HepG2 (cell line): ENCODE results near the gene ALKBH2. TPM values are rescaled to one million over a fixed set of nuclear protein-coding genes. Genes with fewer than 3 reads are reported as not detected.

Source experiments
- ATAC-seq: fragments of 200-7000 bp; cut with Tn5 transposase; 3 replicates; pipeline ENCODE4 v1.9.1; 2020; ENCODE audit warnings: mild to moderate bottlenecking, moderate library complexity
- BruUV-seq: library from RNA; stranded (reverse); fragments of 400-500 nt; replicated peaks from 2 replicates; lab custom pipeline; 2021; lab: Mats Ljungman, UMichigan
- CTCF ChIA-PET: fragments of 300-600 bp; formaldehyde crosslinking; extraction: SDS; loops from one replicate; lab custom pipeline; 2021; ENCODE audit warnings: low total read pairs, inconsistent platforms, low intra/inter-chr PET ratio; lab: Yijun Ruan, JAX
- POLR2A ChIA-PET: fragments of 350-600 bp; sonication (Branson Sonifier 250); formaldehyde crosslinking; loops from one replicate; lab custom pipeline; 2020; ENCODE audit warnings: antibody characterized with exemption, inconsistent platforms; lab: Yijun Ruan, JAX
- DNase-seq: peaks from one replicate; pipeline ENCODE4 v3.0.0-alpha.2; 2015; ENCODE audit warnings: low spot score
- FAIRE-seq: peaks from 3 replicates; lab custom pipeline; 2011; peaks lifted over from hg19 to GRCh38; lab: Jason Lieb, UNC
- H2AFZ ChIP-seq: one replicate; pipeline ENCODE4 v1.6.1; 2011; ENCODE audit warnings: low read length, inconsistent platforms
- H3K27ac ChIP-seq: fragments of 300-600 bp; 3 replicates; pipeline ENCODE4 v1.8.0; 2011; ENCODE audit warnings: mixed run types, mild to moderate bottlenecking, mixed read lengths, low read length, inconsistent platforms; ENCODE audit not compliant: insufficient read depth; ENCODE audit errors: extremely low read length
- H3K27me3 ChIP-seq, 2 experiments: fragments of 200-600 bp in 1 of 2; 2 replicates in 1 of 2; 3 replicates in 1 of 2; pipeline versions ENCODE4 v1.6.0 to v1.8.0; 2011; ENCODE audit warnings: low read length in 2 of 2, mild to moderate bottlenecking in 2 of 2, moderate library complexity in 2 of 2, inconsistent platforms in 1 of 2; ENCODE audit not compliant: insufficient read depth in 2 of 2, control insufficient read depth in 1 of 2
- H3K36me3 ChIP-seq, 2 experiments: fragments of 200-600 bp in 1 of 2; replicated peaks in 1 of 2; 2 replicates in 1 of 2; 3 replicates in 1 of 2; pipeline versions ENCODE4 v1.5.1 to v1.8.0; 2011; ENCODE audit warnings: low read length in 2 of 2, inconsistent platforms in 1 of 2; ENCODE audit not compliant: insufficient read depth in 2 of 2, control insufficient read depth in 1 of 2
- H3K4me1 ChIP-seq: 2 replicates; pipeline ENCODE4 v1.5.1; 2012; ENCODE audit warnings: low read length, inconsistent platforms; ENCODE audit not compliant: insufficient read depth
- H3K4me2 ChIP-seq: 2 replicates; pipeline ENCODE4 v1.6.0; 2011; ENCODE audit warnings: low read depth, low read length, inconsistent platforms
- H3K4me3 ChIP-seq, 3 experiments: fragments of 200-600 bp in 1 of 3; sonication (generic), shearing (Covaris generic) in 1 of 3; replicated peaks in 1 of 3; 2 replicates each; pipeline ENCODE4 v1.5.1; 2011 to 2016; ENCODE audit warnings: low read length in 3 of 3, inconsistent platforms in 2 of 3, low read depth in 2 of 3, mild to moderate bottlenecking in 2 of 3, control low read depth in 1 of 3, mixed read lengths in 1 of 3; ENCODE audit not compliant: insufficient read depth in 1 of 3
- H3K79me2 ChIP-seq: one replicate; pipeline ENCODE4 v1.6.1; 2011; ENCODE audit warnings: low read length, inconsistent platforms; ENCODE audit not compliant: insufficient read depth
- H3K9ac ChIP-seq: 2 replicates; pipeline ENCODE4 v1.6.0; 2011; ENCODE audit warnings: mild to moderate bottlenecking, low read depth, low read length, inconsistent platforms; ENCODE audit not compliant: insufficient read depth
- H3K9me3 ChIP-seq: 2 replicates; pipeline ENCODE4 v1.5.1; 2012; ENCODE audit warnings: mild to moderate bottlenecking, low read length
- H4K20me1 ChIP-seq: 2 replicates; pipeline ENCODE4 v1.6.0; 2011; ENCODE audit warnings: inconsistent platforms, mild to moderate bottlenecking, low read length, moderate library complexity; ENCODE audit not compliant: insufficient read depth
- CREBL2 ChIP-seq: sonication (generic); formaldehyde crosslinking; IDR thresholded peaks from 2 replicates; pipeline ENCODE4 v1.8.1; 2023; ENCODE audit warnings: missing genetic modification reagents, mild to moderate bottlenecking, borderline replicate concordance
- FOXK2 ChIP-seq: fragments of 450-650 bp; IDR thresholded peaks from 2 replicates; pipeline ENCODE4 v1.6.1; 2016
- HDAC1 ChIP-seq: sonication (generic); formaldehyde crosslinking; IDR thresholded peaks from 2 replicates; pipeline ENCODE4 v1.5.1; 2020; ENCODE audit warnings: mild to moderate bottlenecking, missing genetic modification reagents
- MEIS1 ChIP-seq: sonication (generic); formaldehyde crosslinking; IDR thresholded peaks from 2 replicates; pipeline ENCODE4 v1.9.0; 2021; ENCODE audit warnings: mild to moderate bottlenecking, missing genetic modification reagents, moderate library complexity, borderline replicate concordance
- ZKSCAN8 ChIP-seq: IDR thresholded peaks from 2 replicates; pipeline ENCODE4 v1.6.1; 2016; ENCODE audit warnings: borderline replicate concordance, missing genetic modification reagents, missing compliant biosample characterization
- ZNF318 ChIP-seq: sonication (generic); formaldehyde crosslinking; IDR thresholded peaks from 2 replicates; pipeline ENCODE4 v1.4.0; 2020; ENCODE audit warnings: mild to moderate bottlenecking, missing genetic modification reagents
- ZNF652 ChIP-seq: IDR thresholded peaks from 2 replicates; pipeline ENCODE4 v1.6.1; 2016; ENCODE audit warnings: low read depth, borderline replicate concordance
- ZNF879 ChIP-seq: sonication (generic); formaldehyde crosslinking; IDR thresholded peaks from 2 replicates; pipeline ENCODE4 v1.8.1; 2023; ENCODE audit warnings: missing genetic modification reagents
- WGBS: methylation state at CpG from one replicate; pipeline ENCODE4 v1.1.6; 2017; ENCODE audit warnings: low lambda C conversion rate; 5-methylcytosine and 5-hydroxymethylcytosine counted together
- in situ Hi-C: cut with HindIII; loops from 2 replicates; pipeline ENCODE4 v1.10.0; 2017; ENCODE audit warnings: low pct_unique_long_range_greater_than_20kb; ENCODE audit not compliant: extremely low pct_ligation_motif_present
- intact Hi-C: fragments of 100-400 bp; cut with micrococcal nuclease; formaldehyde crosslinking; loops from one replicate; pipeline ENCODE4 v1.10.0; 2022; ENCODE audit not compliant: unreplicated experiment
- polyA plus RNA-seq, 8 experiments: library from polyadenylated mRNA; depleted of rRNA in 3 of 8; stranded (reverse) in 7 of 8; unstranded in 1 of 8; fragments of >200 nt; fragmentation: Illumina TruSeq in 4 of 8; extraction: Trizol in 4 of 8; gene quantifications; 2 replicates each; pipeline versions ENCODE4 v1.2.1 to v1.2.3, GENCODE V29; 2011 to 2016; ENCODE audit warnings: low read depth in 4 of 8, missing spikeins in 1 of 8, mixed read lengths in 1 of 8; ENCODE audit not compliant: insufficient read depth in 1 of 8
- total RNA-seq, 5 experiments: library from RNA; depleted of rRNA; stranded (reverse); fragments of >200 nt; fragmentation: Illumina TruSeq; extraction: Trizol; gene quantifications; 2 replicates each; pipeline ENCODE4 v1.2.3, GENCODE V29; 2016; ENCODE audit warnings: low read depth in 1 of 5
- TF ChIP-seq, protein P1 (sequence below): IDR thresholded peaks from 2 replicates; pipeline ENCODE4 v1.6.1; 2012; ENCODE audit warnings: low read length, improper control_type of control experiment

The ALKBH2 gene
- total and polyA plus RNA-seq, 2 of the 13 experiments (the other 11 are each of a cell fraction or from before 2014, with no cell fraction given) = 21.0 to 40.5 TPM

DNA sequence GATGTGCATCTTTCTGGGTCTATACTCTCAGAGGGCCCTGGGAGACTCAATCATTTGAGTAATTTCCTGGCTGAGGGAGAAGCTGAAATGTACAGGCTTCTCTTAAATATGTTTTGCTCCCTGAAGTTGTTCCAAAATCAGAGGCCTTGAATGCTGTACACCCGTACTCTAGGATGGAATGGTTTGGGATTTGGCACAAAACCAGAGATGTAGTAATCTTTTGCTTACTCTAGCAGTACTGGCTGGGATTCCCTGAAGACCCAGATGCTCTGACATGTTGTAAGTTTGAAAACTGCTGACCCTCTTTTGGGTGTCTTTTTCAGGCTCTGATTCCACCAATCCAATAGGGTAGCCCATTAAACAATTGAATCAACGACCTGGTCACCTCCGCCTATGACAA is 33.5 kb upstream of the ALKBH2 start:
- Histone ChIP-seq H3K4me2 (no peak overlapping the region), H4K20me1 (no peaks in the 10 kb centered on the region), H3K9me3 (no peaks in the 10 kb centered on the region), H3K79me2 (no peaks in the 10 kb centered on the region), H3K4me3 (no peak overlapping the region), H2AFZ (no peak overlapping the region), H3K27me3 (no peaks in the 10 kb centered on the region), H3K27ac (no peak overlapping the region), H3K9ac (no peak overlapping the region), H3K36me3 (0 out of 5 replicates have a peak, but pooled peaks cover 0 to 1% of the 10 kb centered on the region in 2 experiments), H3K4me1 (no peaks in the 10 kb centered on the region)
- CTCF ChIA-PET = no interaction called here
- POLR2A ChIA-PET = no interaction called here
- ATAC-seq (no peak), DNase-seq (no peak), FAIRE-seq (no peak)
- 100% methylated on average over 3 of the region's 3 CpGs for WGBS
- BruUV-seq = no TSS peak
- intact Hi-C loops = no loop called here
- TF ChIP-seq ZKSCAN8 = no peak
- TF ChIP-seq, protein P1, sequence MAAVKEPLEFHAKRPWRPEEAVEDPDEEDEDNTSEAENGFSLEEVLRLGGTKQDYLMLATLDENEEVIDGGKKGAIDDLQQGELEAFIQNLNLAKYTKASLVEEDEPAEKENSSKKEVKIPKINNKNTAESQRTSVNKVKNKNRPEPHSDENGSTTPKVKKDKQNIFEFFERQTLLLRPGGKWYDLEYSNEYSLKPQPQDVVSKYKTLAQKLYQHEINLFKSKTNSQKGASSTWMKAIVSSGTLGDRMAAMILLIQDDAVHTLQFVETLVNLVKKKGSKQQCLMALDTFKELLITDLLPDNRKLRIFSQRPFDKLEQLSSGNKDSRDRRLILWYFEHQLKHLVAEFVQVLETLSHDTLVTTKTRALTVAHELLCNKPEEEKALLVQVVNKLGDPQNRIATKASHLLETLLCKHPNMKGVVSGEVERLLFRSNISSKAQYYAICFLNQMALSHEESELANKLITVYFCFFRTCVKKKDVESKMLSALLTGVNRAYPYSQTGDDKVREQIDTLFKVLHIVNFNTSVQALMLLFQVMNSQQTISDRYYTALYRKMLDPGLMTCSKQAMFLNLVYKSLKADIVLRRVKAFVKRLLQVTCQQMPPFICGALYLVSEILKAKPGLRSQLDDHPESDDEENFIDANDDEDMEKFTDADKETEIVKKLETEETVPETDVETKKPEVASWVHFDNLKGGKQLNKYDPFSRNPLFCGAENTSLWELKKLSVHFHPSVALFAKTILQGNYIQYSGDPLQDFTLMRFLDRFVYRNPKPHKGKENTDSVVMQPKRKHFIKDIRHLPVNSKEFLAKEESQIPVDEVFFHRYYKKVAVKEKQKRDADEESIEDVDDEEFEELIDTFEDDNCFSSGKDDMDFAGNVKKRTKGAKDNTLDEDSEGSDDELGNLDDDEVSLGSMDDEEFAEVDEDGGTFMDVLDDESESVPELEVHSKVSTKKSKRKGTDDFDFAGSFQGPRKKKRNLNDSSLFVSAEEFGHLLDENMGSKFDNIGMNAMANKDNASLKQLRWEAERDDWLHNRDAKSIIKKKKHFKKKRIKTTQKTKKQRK = no peak
- no peak for TF ChIP-seq FOXK2
- no peak for TF ChIP-seq ZNF652
- no peak for TF ChIP-seq CREBL2
- no peak for TF ChIP-seq ZNF879
- no peak for TF ChIP-seq ZNF318 (CRISPR knock-in tag)
- no peak for TF ChIP-seq HDAC1 (CRISPR knock-in tag)
- TF ChIP-seq MEIS1 = no peak
- in situ Hi-C loops = no loop called here
